RCC 7860 (cell line): ENCODE measurements around the gene NME2.

Experiments used
- DNase-seq: peaks from one replicate; pipeline ENCODE4 v3.0.0-alpha.2; 2015; ENCODE audit warnings: low spot score
- FAIRE-seq: peaks from 2 replicates; lab custom pipeline; 2012; peaks lifted over from hg19 to GRCh38; lab: Jason Lieb, UNC

NME2 gene

GRCh38 chr17:51200295-51200694 lies 34.1 kb downstream of the NME2 start:
- DNase-seq (no peak), FAIRE-seq (no peak)

- DNase-seq (no peak), FAIRE-seq (no peak)
Measured at GRCh38 chr17:51200846-51201245, 34.6 kb downstream of the NME2 start.

DNA sequence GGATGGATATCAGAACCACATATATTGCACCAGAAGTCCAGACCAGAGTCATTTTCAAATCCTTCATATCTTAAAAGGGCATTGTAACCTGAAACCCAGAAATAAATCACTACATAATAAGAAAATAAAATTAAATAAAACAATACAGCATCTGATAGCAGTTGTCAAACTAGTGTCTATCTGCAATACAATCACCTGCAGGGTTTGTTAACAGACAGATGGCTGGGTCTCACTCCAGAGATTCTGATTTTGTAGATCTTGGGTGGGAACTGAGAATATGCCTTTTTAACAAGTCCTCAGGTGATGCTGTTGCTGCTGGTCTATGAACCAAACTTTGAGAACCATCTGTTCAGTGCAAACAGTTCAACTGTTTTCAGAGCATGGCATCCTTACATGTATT lies 37.6 kb downstream of the NME2 start:
- FAIRE-seq (no peak), DNase-seq (no peak)

DNA sequence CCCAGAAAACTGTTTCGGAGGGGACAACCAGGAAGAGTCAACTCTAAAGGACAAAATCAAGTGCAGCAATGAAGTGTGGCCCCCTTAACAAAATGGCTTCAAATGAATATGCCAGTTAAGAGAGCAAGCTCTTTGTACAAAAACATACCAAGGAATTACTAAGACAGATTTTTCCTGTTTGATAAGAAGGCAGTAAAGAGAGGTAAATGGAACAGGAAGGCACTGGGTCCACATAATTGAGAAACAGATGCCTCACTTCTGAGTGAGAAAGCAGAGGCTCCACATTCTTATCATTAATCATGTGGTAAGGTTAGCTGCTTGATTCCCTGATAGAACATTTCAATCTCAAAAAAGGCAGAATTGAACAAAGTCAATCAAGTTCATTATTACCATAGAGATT lies 48.7 kb downstream of the NME2 start:
- DNase-seq, result no peak
- FAIRE-seq, result no peak

DNA sequence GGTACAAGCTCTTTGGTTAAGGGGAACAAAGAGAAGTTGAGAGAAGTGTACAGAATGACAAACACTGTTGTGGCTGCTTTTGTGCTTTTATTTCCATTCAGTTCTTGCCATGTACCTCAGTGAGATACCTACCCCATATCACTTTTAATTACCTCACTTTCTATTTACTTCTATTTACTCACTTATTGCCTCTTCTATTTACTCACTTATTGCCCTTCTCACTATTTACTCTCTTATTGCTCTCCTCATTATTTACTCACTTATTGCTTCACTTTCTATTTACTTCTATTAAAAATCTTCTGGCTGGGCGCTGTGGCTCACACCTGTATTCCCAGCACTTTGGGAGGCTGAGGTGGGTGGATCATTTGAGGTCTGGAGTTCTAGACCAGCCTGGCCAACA lies 51.7 kb downstream of the NME2 start:
- no peak for FAIRE-seq

DNA sequence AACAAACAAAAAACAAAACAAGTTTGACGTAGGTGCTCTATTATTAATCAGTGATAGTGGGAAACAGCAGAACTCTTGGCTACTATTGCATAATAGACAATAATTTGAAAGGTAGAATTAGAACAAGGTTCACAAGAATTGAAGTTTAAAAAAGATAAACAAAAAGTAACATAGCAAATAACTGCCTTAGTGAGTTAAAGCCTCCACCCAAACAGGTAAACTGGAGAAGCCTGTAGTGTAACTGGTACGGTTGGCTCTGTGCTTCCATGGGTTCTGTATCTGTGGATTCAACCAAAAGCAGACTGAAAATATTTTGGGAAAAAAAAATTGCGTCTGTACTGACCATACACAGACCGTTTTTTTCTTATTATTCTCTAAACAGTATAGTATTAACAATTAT lies 55.1 kb downstream of the NME2 start:
- DNase-seq (no peak), FAIRE-seq (no peak)

More for the DNA sequence above, 51.7 kb downstream of the NME2 start:
- no peak for DNase-seq
